ENCODE measurements around the gene CCDC87.
"Not testable (repeated sequence)": the region's sequence is repeated elsewhere in the genome, so short reads cannot be mapped to it uniquely, and the experiment has no call there.

The CCDC87 gene

GRCh38 chr11:66554602-66555001 lies 38.3 kb downstream of the CCDC87 start:
- Histone ChIP-seq H2AFZ (ENCODE audit: low read length, unreplicated experiment) (no peak overlapping the region), H3K4me3 (ENCODE audit: low read depth, low read length) (no peak overlapping the region), H3K79me2 (ENCODE audit: control insufficient read depth, insufficient read depth, low read length, unreplicated experiment) (no peaks in the 10 kb centered on the region), H3K36me3 (ENCODE audit: insufficient read depth, low read length) (no peaks in the 10 kb centered on the region), H3K27me3 (ENCODE audit: insufficient read depth, low read length) (peaks cover 4% of the 10 kb centered on the region; the same call in 1 of the 2 replicates), H3K27ac (ENCODE audit: low read depth, low read length) (no peak overlapping the region), H3K4me1 (ENCODE audit: control insufficient read depth, insufficient read depth, low read length, unreplicated experiment) (no peaks in the 10 kb centered on the region)

- Histone ChIP-seq H3K27ac (ENCODE audit: low read depth, low read length) (no peak overlapping the region), H3K4me1 (ENCODE audit: control insufficient read depth, insufficient read depth, low read length, unreplicated experiment) (no peaks in the 10 kb centered on the region), H3K36me3 (ENCODE audit: insufficient read depth, low read length) (no peaks in the 10 kb centered on the region), H2AFZ (ENCODE audit: low read length, unreplicated experiment) (no peak overlapping the region), H3K79me2 (ENCODE audit: control insufficient read depth, insufficient read depth, low read length, unreplicated experiment) (no peaks in the 10 kb centered on the region), H3K27me3 (ENCODE audit: insufficient read depth, low read length) (peaks cover 28% of the 10 kb centered on the region), H3K4me3 (ENCODE audit: low read depth, low read length) (no peak overlapping the region)
Observed at GRCh38 chr11:66550887-66551286, 42.0 kb downstream of the CCDC87 start.

- Histone ChIP-seq H3K4me3 (ENCODE audit: low read depth, low read length) (no peak overlapping the region), H3K36me3 (ENCODE audit: insufficient read depth, low read length) (no peaks in the 10 kb centered on the region), H3K27ac (ENCODE audit: low read depth, low read length) (no peak overlapping the region), H2AFZ (ENCODE audit: low read length, unreplicated experiment) (no peak overlapping the region), H3K79me2 (ENCODE audit: control insufficient read depth, insufficient read depth, low read length, unreplicated experiment) (no peaks in the 10 kb centered on the region), H3K27me3 (ENCODE audit: insufficient read depth, low read length) (peaks cover 28% of the 10 kb centered on the region), H3K4me1 (ENCODE audit: control insufficient read depth, insufficient read depth, low read length, unreplicated experiment) (no peaks in the 10 kb centered on the region)
Observed at GRCh38 chr11:66549696-66550095, 43.2 kb downstream of the CCDC87 start.

DNA sequence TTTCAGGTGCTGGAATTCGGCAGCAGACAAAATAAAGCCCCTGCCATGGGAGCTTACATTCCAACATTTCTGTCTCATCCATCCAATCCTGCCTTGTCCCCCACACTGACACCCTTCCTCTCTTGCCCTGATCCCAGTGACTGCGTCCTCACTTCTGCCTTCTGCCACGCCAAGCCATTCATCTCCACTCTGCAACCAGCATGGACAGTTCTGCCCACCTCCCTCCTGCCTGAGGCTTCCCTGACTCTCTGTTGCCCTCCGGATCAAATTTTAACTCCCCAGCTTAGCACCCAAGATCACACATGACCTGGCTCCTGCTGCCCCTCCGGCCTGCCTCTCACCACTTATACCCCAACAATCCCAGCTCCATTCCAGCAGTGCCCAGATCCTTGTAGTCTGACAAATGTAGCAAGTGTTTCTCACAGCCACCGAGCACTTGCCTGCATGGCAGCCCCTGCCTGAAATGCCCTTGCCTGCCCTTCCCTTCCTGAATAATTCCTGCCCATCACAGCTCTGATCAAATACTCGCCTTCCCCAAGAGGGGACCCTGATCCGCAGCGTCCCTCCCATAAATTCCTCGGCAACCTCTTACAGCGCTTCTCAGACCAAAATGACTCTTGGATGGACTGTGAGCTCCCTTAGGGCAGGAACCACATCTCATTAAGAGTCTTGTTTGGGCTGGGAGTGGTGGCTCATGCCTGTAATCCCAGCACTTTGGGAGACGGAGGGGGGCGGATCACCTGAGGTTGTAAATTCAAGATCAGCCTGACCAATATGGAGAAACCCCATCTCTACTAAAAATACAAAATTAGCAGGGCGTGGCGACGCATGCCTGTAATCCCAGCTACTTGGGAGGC lies 43.9 kb downstream of the CCDC87 start:
- H3K4me1 ChIP-seq (ENCODE audit: control insufficient read depth, insufficient read depth, low read length, unreplicated experiment) = no peaks in the 10 kb centered on the region

GRCh38 chr11:66548041-66548440 lies 44.8 kb downstream of the CCDC87 start:
- H3K27ac ChIP-seq (ENCODE audit: low read depth, low read length) = no peak overlapping the region
- H3K4me3 ChIP-seq (ENCODE audit: low read depth, low read length) = no peak overlapping the region
- H3K79me2 ChIP-seq (ENCODE audit: control insufficient read depth, insufficient read depth, low read length, unreplicated experiment) = no peaks in the 10 kb centered on the region
- H2AFZ ChIP-seq (ENCODE audit: low read length, unreplicated experiment) = no peak overlapping the region
- no peaks in the 10 kb centered on the region for H3K4me1 ChIP-seq (ENCODE audit: control insufficient read depth, insufficient read depth, low read length, unreplicated experiment)
- no peaks in the 10 kb centered on the region for H3K36me3 ChIP-seq (ENCODE audit: insufficient read depth, low read length)
- H3K27me3 ChIP-seq (ENCODE audit: insufficient read depth, low read length) = peaks cover 28% of the 10 kb centered on the region

More for the DNA sequence above, 43.9 kb downstream of the CCDC87 start:
- Histone ChIP-seq H3K27ac (ENCODE audit: low read depth, low read length) (no peak overlapping the region), H2AFZ (ENCODE audit: low read length, unreplicated experiment) (no peak overlapping the region), H3K27me3 (ENCODE audit: insufficient read depth, low read length) (peaks cover 28% of the 10 kb centered on the region), H3K79me2 (ENCODE audit: control insufficient read depth, insufficient read depth, low read length, unreplicated experiment) (no peaks in the 10 kb centered on the region), H3K4me3 (ENCODE audit: low read depth, low read length) (no peak overlapping the region), H3K36me3 (ENCODE audit: insufficient read depth, low read length) (no peaks in the 10 kb centered on the region)

- no peaks in the 10 kb centered on the region for H3K36me3 ChIP-seq (ENCODE audit: insufficient read depth, low read length)
- H3K27me3 ChIP-seq (ENCODE audit: insufficient read depth, low read length) = peaks cover 28% of the 10 kb centered on the region
- no peaks in the 10 kb centered on the region for H3K79me2 ChIP-seq (ENCODE audit: control insufficient read depth, insufficient read depth, low read length, unreplicated experiment)
- H3K27ac ChIP-seq (ENCODE audit: low read depth, low read length) = no peak overlapping the region
- H3K4me1 ChIP-seq (ENCODE audit: control insufficient read depth, insufficient read depth, low read length, unreplicated experiment) = peaks cover 2% of the 10 kb centered on the region
- H3K4me3 ChIP-seq (ENCODE audit: low read depth, low read length) = no peak overlapping the region
- no peak overlapping the region for H2AFZ ChIP-seq (ENCODE audit: low read length, unreplicated experiment)
Observed at GRCh38 chr11:66547662-66548009, 45.2 kb downstream of the CCDC87 start.

- Histone ChIP-seq H3K79me2 (ENCODE audit: control insufficient read depth, insufficient read depth, low read length, unreplicated experiment) (no peaks in the 10 kb centered on the region), H3K27ac (ENCODE audit: low read depth, low read length) (no peak overlapping the region), H3K36me3 (ENCODE audit: insufficient read depth, low read length) (no peaks in the 10 kb centered on the region), H2AFZ (ENCODE audit: low read length, unreplicated experiment) (no peak overlapping the region), H3K4me3 (ENCODE audit: low read depth, low read length) (peak overlapping the region; percentile 86; the same call in 1 of the 2 replicates), H3K27me3 (ENCODE audit: insufficient read depth, low read length) (peaks cover 28% of the 10 kb centered on the region), H3K4me1 (ENCODE audit: control insufficient read depth, insufficient read depth, low read length, unreplicated experiment) (peaks cover 7% of the 10 kb centered on the region)
Observed at GRCh38 chr11:66546966-66547661, 45.7 kb downstream of the CCDC87 start.

DNA sequence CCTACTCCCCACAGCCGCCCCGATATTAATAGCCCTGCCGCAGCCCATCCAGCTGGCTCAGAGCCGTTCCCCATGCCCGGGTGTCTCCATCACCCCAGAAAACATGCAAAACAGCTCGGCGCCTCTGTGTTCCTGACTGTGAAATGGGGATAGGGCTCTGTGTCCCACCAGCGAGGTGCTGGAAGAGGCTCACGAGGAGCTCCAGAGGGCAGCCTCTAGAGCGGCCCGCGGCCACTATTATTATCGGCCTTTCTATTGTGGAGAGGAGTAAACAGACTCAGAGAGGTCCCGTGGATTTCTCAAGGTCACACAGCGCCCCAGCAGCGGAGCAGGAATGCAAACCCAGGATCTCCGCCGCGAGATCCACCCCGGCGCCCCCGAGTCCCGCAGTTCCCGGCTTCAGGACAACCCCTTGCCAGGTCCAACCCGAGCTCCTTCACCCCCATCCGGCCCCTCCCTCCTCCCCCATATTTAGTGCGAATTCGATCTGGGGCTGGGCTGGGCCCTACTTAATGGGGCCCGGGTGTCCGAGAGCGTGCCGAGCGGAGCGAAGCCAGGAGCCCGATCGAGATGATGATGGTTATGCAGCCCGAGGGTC lies 46.4 kb downstream of the CCDC87 start, which contains the start of gene ACTN3:
Gene ACTN3, plus strand, starts transcription at position 536 of the 598 bp plus-strand sequence. Its CDS starts 35 bp downstream, at position 571.
- no peak within 1 kb of the TSS for H3K27ac ChIP-seq (ENCODE audit: low read depth, low read length)
- H3K36me3 ChIP-seq (ENCODE audit: insufficient read depth, low read length) = no peaks in the 10 kb centered on the region
- H3K27me3 ChIP-seq (ENCODE audit: insufficient read depth, low read length) = peaks cover 28% of the 10 kb centered on the region
- peak within 1 kb of the TSS; percentile 86 for H2AFZ ChIP-seq (ENCODE audit: low read length, unreplicated experiment)
- H3K4me1 ChIP-seq (ENCODE audit: control insufficient read depth, insufficient read depth, low read length, unreplicated experiment) = peaks cover 7% of the 10 kb centered on the region
- no peaks in the 10 kb centered on the region for H3K79me2 ChIP-seq (ENCODE audit: control insufficient read depth, insufficient read depth, low read length, unreplicated experiment)
- peak within 1 kb of the TSS; percentile 86 for H3K4me3 ChIP-seq (ENCODE audit: low read depth, low read length)

- peaks cover 7% of the 10 kb centered on the region for H3K4me1 ChIP-seq (ENCODE audit: control insufficient read depth, insufficient read depth, low read length, unreplicated experiment)
- H3K4me3 ChIP-seq (ENCODE audit: low read depth, low read length) = peak within 1 kb of the TSS; percentile 86
- peak within 1 kb of the TSS; percentile 86 for H2AFZ ChIP-seq (ENCODE audit: low read length, unreplicated experiment)
- no peaks in the 10 kb centered on the region for H3K36me3 ChIP-seq (ENCODE audit: insufficient read depth, low read length)
- H3K79me2 ChIP-seq (ENCODE audit: control insufficient read depth, insufficient read depth, low read length, unreplicated experiment) = no peaks in the 10 kb centered on the region
- H3K27ac ChIP-seq (ENCODE audit: low read depth, low read length) = no peak within 1 kb of the TSS
- peaks cover 28% of the 10 kb centered on the region for H3K27me3 ChIP-seq (ENCODE audit: insufficient read depth, low read length)
Observed at GRCh38 chr11:66545701-66546367, 47.0 kb downstream of the CCDC87 start, which contains the start of gene ZDHHC24. Gene ZDHHC24 (minus strand): TSS chr11:66546048. CDS start chr11:66546003, 45 bp downstream.

- H3K79me2 ChIP-seq (ENCODE audit: control insufficient read depth, insufficient read depth, low read length, unreplicated experiment); H3K36me3 ChIP-seq (ENCODE audit: insufficient read depth, low read length); H3K27ac ChIP-seq (ENCODE audit: low read depth, low read length); H3K4me1 ChIP-seq (ENCODE audit: control insufficient read depth, insufficient read depth, low read length, unreplicated experiment); H2AFZ ChIP-seq (ENCODE audit: low read length, unreplicated experiment): not testable (repeated sequence)
- Histone ChIP-seq H3K4me3 (ENCODE audit: low read depth, low read length) (peak overlapping the region; percentile 86), H3K27me3 (ENCODE audit: insufficient read depth, low read length) (peaks cover 28% of the 10 kb centered on the region)
Observed at GRCh38 chr11:66544952-66545351, 47.9 kb downstream of the CCDC87 start.
